NCI-H2227 treated with DMSO at 0.1 percent for 48 hours (cell line): ENCODE data around the gene SP8.
"Not testable (repeated sequence)": the region's sequence is repeated elsewhere in the genome, so short reads cannot be mapped to it uniquely, and the experiment has no call there.

Experiments used
- DNase-seq: peaks from one replicate; lab custom pipeline; 2025; lab: John Stamatoyannopoulos, UW

The SP8 gene

DNA sequence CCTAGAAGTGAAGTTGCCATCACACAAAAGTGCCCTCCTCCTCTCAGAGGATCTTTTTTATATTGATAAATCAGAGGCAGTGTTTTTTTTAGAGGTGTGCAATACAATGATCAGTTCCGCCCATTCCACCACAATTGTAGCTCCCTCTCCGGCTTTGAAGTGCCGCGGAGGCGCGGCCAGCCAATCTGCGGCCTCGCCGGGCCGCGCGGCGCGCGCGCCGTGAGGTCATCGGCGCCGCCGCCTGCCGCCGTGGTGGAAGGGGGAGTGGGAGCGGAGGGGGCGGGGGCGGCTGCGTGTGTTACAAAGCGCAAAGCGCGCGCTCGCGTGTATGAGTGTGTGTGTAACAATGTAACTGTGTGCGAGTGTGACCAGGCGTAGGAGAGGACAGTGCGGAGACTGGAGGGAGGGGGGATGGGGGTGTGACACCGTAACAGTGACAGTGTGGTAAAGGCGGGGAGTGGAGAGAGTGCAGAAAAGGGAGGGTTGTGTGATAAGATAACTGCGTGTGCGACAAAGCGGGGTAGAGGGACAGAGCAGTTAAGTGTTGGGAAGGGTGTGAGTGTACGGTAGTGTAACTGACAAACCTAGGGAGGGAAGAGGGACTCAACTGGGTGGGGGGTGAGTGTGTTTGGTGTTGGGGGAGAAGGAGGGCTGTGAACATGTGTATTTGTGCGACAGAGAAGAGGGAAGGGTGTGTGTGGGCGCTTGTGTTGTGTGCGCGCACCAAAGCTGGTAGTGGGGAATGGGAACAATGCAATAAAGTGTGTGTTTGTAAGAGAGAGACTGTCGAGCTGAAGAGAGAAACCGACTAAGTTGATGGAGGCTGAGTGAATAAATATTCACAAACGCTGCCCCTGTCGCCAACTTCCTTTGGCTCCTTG is at the start of gene SP8:
Gene SP8 (minus strand): TSS at position 108 of the 881 bp plus-strand sequence. CDS start 88 bp downstream, at position 20.
- DNase-seq: peak; percentile 92

DNA sequence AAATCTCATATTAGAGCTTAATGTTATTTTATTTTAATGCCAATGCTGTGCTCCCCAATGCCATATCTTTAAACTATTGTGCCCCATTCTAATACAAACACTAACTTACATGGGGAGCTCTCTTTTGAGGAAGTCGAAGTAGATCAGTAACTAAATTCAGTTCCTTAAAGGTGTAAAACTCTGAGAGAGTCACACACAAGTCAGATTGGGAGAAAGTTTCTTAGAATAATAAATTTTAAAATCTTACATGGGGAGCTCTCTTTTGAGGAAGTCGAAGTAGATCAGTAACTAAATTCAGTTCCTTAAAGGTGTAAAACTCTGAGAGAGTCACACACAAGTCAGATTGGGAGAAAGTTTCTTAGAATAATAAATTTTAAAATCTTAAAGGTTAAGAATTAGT is 49.7 kb upstream of the SP8 start:
- not testable (repeated sequence) for DNase-seq

DNA sequence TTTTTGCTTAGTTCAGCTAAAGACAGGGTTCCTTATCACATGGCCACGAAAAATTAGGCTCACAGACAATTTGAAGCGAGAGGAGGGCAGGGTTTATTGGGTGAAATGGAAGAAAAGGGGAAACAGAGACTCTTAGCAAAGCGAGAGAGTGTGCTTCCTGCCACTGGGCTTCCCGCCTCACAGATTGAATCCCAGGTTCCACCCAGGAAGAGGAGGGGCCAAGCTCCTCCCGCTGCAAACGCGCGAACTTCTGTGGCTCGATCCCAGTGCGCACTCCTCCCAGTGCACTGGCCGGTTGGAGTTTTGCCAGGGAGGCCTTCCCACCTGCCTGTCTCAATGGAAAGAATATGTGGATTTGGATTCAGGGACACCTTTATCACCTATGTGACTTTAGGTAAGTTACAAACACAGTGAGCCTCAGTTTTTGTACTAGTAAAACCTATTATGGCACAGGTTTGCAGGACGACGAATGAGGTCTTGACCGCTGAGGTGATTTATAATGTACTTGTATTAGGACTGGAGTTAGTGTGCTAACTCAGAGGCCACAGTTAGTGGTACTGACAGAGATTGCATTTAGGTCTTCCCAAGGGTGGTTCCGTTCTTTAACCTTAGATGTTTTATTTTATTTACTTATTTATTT is 48.5 kb upstream of the SP8 start:
- no peak for DNase-seq

DNA sequence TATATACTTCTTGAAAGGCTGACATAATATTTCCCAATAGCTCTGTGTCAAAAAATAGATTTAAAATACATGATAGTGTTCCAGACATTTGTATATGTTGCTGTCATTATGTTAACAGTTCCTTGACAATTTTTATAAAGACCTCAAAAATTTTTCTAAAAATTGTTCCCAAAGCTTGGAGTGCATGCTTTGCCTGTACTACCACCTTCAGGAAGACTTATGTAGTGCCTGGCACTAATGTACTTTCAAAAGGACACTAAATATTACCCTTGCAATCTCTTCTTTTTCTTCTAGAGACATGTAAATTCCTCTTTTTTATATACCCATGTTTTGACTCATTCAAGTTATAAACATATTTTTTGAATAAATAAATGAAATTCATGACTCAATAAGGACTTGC is 48.0 kb upstream of the SP8 start:
- no peak for DNase-seq

DNA sequence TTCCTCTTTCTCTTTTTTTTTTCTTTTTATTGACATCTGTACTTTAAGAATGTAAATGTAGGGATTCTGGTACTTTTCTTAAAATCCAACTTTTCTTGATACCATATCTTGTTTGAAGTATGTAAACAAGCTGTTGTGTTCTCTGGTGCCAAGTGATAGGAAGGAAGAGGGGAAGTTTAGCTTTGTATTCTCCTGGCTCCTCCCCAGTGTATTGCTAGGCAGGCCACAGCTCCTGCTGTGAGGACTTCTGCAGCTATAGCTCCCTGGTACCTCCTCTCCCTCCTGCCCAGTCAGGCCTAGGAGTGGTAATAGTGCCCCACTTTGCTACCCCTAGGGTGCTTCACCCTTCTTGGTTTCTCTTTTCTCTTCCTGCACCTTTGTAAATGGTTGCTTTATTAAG is 45.3 kb upstream of the SP8 start:
- DNase-seq: no peak

DNA sequence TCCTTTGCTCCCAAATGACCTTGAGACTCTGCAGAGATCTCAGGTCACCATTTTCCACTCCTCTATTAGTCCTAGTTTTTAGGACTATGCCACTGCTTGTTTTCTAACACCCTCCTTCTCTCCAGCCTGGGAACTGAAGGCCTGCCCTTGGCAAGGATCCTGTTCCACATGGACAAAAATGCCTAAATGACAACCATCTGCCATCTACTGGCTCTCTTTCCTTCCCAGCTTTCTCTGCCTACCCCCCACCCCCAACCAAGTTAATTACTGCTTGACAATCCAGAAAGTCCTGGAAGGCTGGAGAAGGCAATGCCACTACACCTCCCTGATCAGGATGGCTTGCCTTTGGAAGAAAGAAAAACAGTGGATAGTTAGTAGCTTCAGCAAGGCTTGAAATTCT is 44.8 kb upstream of the SP8 start:
- DNase-seq: no peak

DNA sequence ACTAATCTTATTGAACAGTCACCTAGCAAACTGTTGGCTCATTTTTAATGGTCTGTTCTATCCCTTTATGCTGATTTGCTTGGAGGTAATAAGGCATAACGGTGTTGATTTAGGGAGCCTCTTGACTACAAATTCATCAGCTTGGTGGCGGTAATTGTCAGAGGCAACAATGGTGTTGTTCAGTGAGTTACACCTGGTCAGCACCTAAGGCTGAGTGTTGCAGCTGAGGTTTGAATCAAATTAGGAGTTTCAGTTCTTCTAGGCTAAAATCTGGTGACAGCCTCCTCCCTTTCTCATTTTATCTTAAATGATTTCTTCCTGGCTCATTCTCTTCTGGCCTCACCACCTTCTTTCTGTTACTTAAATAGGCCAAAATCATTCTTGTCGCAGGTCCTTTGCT is 42.3 kb upstream of the SP8 start:
- no peak for DNase-seq

DNA sequence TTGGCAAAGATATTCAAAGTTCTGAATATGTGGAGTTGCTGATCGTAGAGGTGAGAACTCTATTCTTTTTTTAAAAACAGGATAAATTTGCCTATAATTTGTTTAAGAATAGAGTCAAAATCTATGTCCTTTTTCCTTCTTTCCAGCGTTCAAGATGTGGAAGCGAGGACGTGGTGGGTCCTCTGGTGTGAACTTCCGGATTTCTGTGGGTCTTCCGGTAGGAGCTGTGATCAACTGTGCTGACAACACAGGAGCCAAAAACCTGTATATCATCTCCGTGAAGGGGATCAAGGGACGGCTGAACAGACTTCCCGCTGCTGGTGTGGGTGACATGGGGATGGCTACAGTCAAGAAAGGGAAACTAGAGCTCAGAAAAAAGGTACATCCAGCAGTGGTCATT is 40.5 kb upstream of the SP8 start:
- DNase-seq: no peak

DNA sequence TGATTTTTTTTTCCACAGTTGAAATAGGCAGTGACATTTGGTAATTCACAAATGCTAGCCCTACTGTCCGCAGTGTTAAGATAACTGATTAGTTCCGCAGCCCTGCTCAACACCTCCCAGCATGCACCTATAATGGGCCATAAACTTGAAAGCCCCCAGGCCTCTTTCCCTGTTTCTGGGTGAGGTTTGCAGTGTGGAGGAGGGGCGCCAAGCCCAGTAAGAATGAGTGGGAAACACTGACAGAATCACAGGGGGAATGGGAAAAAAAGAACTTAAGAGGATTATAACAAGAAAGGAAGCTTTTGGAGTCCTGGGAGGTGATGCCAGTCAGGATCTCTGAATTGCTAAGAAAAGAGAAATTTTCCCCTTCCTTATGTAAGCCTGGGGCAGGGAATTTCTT is 39.6 kb upstream of the SP8 start:
- DNase-seq: no peak

DNA sequence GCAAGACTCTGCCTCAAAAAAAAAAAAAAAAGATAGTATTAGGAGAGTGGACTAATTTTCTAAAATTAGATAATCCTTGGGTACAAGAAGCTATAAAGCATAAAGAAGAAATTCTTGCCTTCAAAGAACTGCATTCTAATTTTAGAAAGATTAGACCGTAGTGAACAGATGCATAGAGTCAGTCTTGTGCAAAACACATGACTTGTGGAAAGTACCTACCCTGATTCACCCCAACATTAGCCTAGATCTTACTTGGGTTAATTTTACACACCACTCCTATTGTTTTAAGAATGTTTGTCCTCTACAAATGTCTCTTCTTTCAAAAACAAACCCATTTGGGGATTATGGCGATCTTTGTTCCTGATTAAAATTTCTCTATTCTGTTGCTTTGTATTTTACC is 38.9 kb upstream of the SP8 start:
- no peak for DNase-seq

DNA sequence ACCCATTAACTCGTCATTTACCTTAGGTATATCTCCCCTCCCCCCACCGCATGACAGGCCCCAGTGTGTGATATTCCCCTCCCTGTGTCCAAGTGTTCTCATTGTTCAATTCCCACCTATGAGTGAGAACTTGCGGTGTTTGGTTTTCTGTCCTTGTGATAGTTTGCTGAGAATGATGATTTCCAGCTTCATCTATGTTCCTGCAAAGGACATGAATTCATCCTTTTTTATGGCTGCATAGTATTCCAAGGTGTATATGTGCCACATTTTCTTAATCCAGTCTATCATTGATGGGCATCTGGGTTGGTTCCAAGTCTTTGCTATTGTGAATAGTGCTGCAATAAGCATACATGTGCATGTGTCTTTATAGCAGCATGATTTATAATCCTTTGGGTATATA is 34.7 kb upstream of the SP8 start:
- DNase-seq: not testable (repeated sequence)

DNA sequence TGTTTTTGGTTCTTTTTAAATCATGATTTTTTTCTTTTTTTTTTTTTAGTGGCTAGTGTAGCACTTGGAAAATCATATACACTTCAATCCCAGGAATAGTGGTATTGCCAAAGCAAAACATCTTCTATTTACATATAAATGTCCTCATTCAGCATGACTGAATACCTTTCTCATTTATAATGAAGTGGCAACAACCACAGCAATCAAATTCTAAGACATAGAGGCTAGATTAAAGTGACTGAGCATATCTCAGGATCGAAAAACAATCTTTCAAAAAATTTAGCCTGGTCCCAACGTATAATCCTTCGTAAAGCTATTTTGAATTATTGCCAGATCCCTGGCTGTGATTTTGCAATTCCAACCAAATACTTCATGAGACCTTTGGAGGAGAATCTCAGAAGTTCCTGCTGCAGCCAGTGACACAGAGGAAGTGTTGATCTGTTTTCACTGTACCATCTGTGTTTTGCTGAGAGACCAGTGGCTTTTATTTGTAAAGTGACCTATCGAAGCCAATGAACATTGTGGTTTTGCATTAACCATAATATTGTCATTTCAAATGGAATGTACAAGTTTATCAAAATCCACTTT is 29.8 kb upstream of the SP8 start:
- no peak for DNase-seq

DNA sequence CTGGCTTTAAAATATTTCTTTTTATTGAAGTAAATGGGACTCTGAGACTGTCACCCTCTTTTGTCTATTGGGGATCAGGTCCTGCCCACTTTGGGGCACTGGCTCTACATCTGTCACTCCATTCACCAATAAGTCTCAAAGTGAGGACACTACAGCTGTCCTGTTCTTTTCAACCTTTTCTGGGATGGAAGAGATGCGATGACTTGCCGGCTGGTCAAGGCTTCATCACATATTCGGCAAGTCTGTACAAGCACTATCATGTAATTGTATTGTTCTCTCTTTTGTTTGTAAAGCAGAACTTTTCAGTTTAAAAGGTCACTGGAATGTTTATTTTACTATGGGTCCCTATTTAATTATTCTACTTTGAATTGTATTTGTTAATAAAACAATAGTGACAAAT is 17.7 kb upstream of the SP8 start:
- no peak for DNase-seq

DNA sequence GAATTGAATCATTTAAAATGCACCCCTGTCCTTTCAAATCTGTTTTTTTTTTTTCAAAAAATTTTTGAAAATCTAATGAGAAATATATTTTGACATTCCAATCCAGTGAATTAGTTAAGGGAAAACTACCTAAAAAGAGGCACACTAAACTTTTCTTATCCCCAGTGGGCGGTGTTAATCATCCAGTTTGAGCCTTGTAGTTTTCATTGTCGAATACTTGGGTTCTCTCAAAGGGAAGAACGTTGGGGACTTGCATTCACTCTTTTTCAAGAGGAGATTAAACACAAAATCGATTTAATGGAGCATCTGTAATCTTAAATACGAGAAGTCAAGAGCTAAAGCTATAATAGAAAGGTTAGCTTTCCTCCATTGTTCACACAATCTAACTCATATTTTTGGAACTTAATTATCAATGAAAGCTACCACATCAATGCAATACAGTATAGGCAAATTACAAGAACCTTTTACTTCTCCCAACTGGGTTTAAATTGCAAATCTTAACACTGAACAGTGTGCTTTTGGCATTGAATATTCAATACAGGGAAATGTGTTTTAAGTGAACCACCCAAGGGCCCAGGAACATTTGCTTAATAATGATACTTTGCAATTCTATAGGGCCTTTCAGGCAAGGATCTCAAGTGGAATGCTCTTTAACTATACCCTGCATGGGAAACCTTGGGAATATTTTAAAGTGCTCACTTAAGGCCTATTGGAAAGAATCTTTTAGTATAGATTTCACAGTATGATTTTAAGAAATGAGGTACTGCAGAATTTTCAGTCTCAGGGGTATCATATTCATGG is 13.1 kb upstream of the SP8 start:
- DNase-seq: peak; percentile 83

DNA sequence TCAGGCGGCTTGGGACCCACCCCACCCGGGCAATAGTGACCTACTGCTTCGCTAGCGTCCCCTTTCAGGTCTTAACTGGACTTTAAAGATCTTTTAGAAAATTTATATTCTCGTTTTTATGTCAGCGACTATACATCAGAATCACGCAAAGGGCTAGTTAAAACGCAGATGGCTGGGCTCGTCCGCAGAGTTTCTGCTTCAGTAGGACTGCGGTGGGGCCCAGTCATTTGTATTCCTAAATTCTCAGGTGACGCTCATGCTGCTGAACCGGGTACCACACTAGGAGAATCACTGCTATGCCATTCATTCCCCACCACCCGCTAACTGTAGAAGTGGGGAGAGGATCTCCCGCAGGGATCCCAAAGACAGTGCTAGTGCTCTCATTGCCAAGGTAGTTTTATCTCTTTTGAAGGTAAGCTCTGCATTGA is 12.0 kb upstream of the SP8 start:
- DNase-seq: peak; percentile 62

DNA sequence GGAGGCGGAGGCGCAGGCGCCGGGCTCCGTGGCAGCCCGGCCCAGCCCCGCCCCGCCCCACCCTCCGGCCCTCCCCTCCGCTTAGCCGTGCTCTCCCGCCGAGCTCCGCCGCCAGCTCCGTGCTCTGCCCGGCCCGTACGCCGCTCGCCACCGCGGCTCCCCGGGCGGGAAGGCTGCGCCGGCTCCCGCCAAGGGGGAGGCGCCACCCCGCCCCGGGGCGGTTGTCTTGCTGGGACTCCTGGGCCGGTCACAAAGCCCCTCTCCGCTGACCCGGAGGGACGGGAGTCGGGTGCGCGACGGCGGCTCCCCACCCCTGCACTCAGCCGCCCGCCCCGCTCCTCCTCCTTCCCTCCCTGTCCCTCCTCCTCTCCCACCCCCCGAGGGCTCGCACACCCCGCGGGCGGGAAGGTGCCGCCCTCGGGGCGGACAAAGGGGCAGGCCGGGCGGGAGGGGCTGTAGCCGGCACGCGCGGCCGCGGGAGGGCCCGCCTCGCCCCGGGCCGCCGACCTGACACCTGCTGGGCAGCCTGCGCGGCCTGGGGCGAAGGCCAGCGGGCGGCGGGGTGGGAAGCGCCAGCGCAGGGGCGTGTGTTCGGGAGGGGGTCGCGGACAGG is 11.5 kb upstream of the SP8 start:
- DNase-seq: peak; percentile 82

DNA sequence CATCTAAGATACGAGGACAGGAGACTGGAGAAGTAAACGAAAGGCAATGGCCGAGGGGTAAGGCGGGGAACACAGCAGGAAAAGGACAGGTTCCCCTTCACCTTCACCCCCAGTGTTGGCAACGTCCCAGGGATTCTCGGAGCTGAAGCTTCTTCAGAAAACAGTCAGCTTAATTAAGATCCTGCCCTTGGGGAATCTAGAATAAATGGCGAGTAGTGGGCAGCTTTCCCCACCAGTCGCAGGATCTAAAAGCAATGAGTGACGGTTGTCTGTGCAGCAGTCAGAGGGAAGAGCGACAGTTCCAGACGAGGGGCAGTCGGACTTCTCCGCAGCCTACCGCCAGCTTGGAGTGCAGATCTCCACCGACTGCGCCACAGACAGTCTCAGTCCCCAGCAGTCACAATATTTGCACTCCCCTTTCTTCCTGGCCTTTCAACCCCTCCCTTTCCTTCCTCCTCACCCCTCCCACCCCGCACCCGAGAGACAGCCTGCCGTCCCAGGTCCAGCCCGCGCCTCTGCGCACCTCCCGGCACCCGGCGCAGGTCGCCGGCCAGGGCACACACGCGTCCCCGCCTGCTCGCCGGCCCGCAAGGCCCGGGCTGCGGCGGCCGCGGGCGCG is 10.9 kb upstream of the SP8 start:
- DNase-seq: peak; percentile 76

DNA sequence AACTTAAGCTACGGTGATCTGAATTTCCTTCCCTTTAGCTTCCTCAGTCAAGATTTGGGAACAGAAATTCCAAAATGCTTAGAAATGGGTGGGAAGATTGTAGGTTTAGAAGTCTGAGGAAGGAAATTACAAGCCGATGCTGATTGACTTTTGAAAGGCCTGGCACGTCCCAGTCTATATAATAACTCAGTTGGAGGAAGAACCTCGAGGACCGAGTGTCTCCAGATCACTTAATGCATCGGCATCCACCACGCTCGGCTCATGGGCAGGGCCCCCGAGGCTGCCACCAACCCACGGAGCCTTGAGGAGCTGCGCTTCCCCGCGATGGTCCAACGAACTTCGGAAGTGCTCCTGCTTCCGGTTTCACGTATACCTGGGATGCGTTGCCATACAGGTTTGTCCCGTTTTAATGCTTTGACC is 10.4 kb upstream of the SP8 start:
- DNase-seq: peak; percentile 61

DNA sequence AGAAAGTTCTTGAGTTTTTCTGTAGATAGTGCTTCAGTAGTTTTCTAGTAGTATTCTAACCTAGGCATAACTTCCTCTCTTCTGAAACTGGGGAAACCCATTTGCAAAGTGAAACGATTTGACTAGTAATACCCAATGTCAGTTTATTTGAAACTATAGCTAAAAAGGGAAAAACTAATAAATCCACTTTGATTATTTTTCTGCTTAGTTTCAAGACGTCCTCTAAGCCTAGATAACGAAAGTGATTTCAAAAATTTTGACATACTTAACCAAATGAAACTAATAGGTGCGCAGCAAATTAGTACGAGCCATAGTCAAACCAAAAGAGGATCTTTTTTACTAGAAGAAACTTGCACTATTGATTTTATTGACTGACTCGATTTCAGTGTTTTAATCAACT is 9.8 kb upstream of the SP8 start:
- peak; percentile 69 for DNase-seq

DNA sequence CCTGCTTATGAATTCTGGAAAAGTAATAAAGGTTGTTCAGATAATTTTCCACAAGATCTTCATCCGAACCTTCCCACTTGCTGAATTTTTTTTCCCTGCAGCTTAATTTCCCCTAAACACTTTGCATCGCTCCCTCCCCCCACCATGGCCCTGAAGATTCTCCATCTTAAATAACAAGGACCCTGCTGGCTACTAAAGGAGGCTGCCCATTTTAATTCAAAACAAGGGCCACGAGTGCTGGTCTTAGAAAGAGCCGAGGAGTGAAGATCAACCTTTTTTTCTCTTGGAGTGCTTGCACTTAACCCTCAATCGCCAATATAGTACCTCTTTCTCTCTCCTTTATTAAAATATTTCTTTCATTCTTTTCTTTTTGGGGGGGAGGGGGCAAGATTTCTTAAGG is 9.2 kb upstream of the SP8 start:
- peak; percentile 69 for DNase-seq

DNA sequence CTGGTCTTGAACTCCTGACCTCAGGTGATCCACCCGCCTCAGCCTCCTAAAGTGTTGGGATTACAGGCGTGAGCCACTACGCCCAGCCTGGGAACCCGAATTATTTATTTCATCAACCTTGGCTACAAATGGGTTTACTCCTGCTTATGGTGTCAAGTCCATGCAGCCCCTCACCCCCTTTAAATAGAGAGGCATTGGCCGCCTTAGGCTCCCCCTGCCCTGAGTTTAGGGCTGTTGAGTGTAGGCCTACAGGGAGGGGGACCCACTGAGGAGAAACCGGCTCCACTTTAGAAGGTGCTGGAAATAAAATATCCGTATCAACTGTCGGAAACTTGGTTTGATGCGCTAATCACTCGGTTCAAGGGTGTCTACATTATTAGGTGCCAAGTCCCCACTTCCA is 8.7 kb upstream of the SP8 start:
- no peak for DNase-seq
